Iris pigment epithelial cell (primary cell): Measurements from ENCODE around the gene MRPS34.

Experiments used
- DNase-seq: peaks from one replicate; pipeline ENCODE4 v3.0.0-alpha.2; 2011; ENCODE audit warnings: low read depth

The MRPS34 gene

GRCh38 chr16:1769402-1770300, 3.3 kb downstream of the MRPS34 start:
- DNase-seq, result no peak

GRCh38 chr16:1768767-1769401, 4.0 kb downstream of the MRPS34 start:
- no peak for DNase-seq

GRCh38 chr16:1768061-1768766, 4.7 kb downstream of the MRPS34 start:
- DNase-seq, result no peak

- DNase-seq, result no peak
These were observed 5.6 kb downstream of the MRPS34 start for GRCh38 chr16:1767116-1767994.

- DNase-seq, result no peak
These were observed 6.2 kb downstream of the MRPS34 start for GRCh38 chr16:1766701-1767100.

GRCh38 chr16:1766231-1766630, 6.7 kb downstream of the MRPS34 start:
- DNase-seq, result no peak

- no peak for DNase-seq
These were observed 7.1 kb downstream of the MRPS34 start for GRCh38 chr16:1765826-1766225.

- no peak for DNase-seq
These were observed 8.0 kb downstream of the MRPS34 start for GRCh38 chr16:1764971-1765370.

GRCh38 chr16:1763521-1764511, 9.1 kb downstream of the MRPS34 start:
- DNase-seq, result no peak

GRCh38 chr16:1762879-1763520, 9.9 kb downstream of the MRPS34 start:
- DNase-seq, result no peak

- no peak for DNase-seq
These were observed 10.6 kb downstream of the MRPS34 start for GRCh38 chr16:1762196-1762878.

- no peak for DNase-seq
These were observed 11.2 kb downstream of the MRPS34 start for GRCh38 chr16:1761751-1762150.

GRCh38 chr16:1760911-1761310, 12.0 kb downstream of the MRPS34 start:
- DNase-seq, result no peak

GRCh38 chr16:1759511-1759910, 13.4 kb downstream of the MRPS34 start:
- DNase-seq, result no peak

GRCh38 chr16:1758923-1759322, 14.0 kb downstream of the MRPS34 start:
- no peak for DNase-seq

GRCh38 chr16:1757714-1758461, 15.0 kb downstream of the MRPS34 start:
- DNase-seq, result no peak

- DNase-seq, result no peak
These were observed 18.7 kb downstream of the MRPS34 start for GRCh38 chr16:1754204-1754603.

GRCh38 chr16:1752853-1753252, 20.1 kb downstream of the MRPS34 start:
- DNase-seq, result no peak

GRCh38 chr16:1751946-1752345, 21.0 kb downstream of the MRPS34 start:
- DNase-seq, result no peak
